ENCODE data around the gene TPM1. TPM values are rescaled to one million over a fixed set of nuclear protein-coding genes. Genes with fewer than 3 reads are reported as not detected.

The TPM1 gene
- total and polyA plus RNA-seq, 2 donors (not counting 1 experiment from before 2014, with no cell fraction given) = 224 to 1,732 TPM

- Histone ChIP-seq H3K9me3 (ENCODE audit: control insufficient read depth, insufficient read depth, low read depth, low read length) (no peaks in the 10 kb centered on the region), H3K79me2 (ENCODE audit: control insufficient read depth, insufficient read depth, low read length) (no peaks in the 10 kb centered on the region), H3K4me1 (ENCODE audit: control insufficient read depth, extremely low read depth, insufficient read depth, low read length) (no peaks in the 10 kb centered on the region), H3K4me3 (replicated peaks in 1 of 4; ENCODE audit: control extremely low read depth in 1 of 4, insufficient read depth in 1 of 4, low read depth in 3 of 4, low read length in 4 of 4) (no peak overlapping the region), H3K36me3 (ENCODE audit: control insufficient read depth, insufficient read depth, low read length) (peaks cover 6% of the 10 kb centered on the region), H3K4me2 (ENCODE audit: extremely low read depth, insufficient read depth, low read length) (no peak overlapping the region), H3K27me3 (ENCODE audit: control insufficient read depth, insufficient read depth, low read length) (no peaks in the 10 kb centered on the region), H3K9ac (ENCODE audit: insufficient read depth, low read length) (no peak overlapping the region), H4K20me1 (ENCODE audit: control insufficient read depth, extremely low read depth, insufficient read depth, low read length) (no peaks in the 10 kb centered on the region), H2AFZ (ENCODE audit: low read length) (no peak overlapping the region), H3K27ac (ENCODE audit: insufficient read depth, low read length) (no peak overlapping the region)
- no peak for TF ChIP-seq CTCF (conservative IDR thresholded peaks at IDR 0.05 in 1 of 2, IDR thresholded peaks at IDR 0.05 in 1 of 2; ENCODE audit: low read depth in 1 of 2, low read length in 2 of 2)
- no peak for TF ChIP-seq EZH2 (IDR thresholded peaks at IDR 0.05; ENCODE audit: low read length, missing control alignments)
- peak in 1 of 2 donors; percentile 44 for DNase-seq (ENCODE audit: low read depth in 2 of 2)
Measured at GRCh38 chr15:63072809-63073277, 30.3 kb downstream of the TPM1 start.

GRCh38 chr15:63073497-63074172 is 31.1 kb downstream of the TPM1 start:
- H3K9me3 ChIP-seq (ENCODE audit: control insufficient read depth, insufficient read depth, low read depth, low read length) = no peaks in the 10 kb centered on the region
- no peak overlapping the region for H2AFZ ChIP-seq (ENCODE audit: low read length)
- no peak overlapping the region for H3K4me2 ChIP-seq (ENCODE audit: extremely low read depth, insufficient read depth, low read length)
- DNase-seq (ENCODE audit: low read depth in 2 of 2) = peak in 1 of 2 donors; percentile 61
- H3K27me3 ChIP-seq (ENCODE audit: control insufficient read depth, insufficient read depth, low read length) = no peaks in the 10 kb centered on the region
- H3K36me3 ChIP-seq (ENCODE audit: control insufficient read depth, insufficient read depth, low read length) = no peaks in the 10 kb centered on the region
- no peak overlapping the region for H3K27ac ChIP-seq (ENCODE audit: insufficient read depth, low read length)
- no peaks in the 10 kb centered on the region for H3K79me2 ChIP-seq (ENCODE audit: control insufficient read depth, insufficient read depth, low read length)
- no peak overlapping the region for H3K9ac ChIP-seq (ENCODE audit: insufficient read depth, low read length)
- no peaks in the 10 kb centered on the region for H4K20me1 ChIP-seq (ENCODE audit: control insufficient read depth, extremely low read depth, insufficient read depth, low read length)
- H3K4me3 ChIP-seq (replicated peaks in 1 of 4; ENCODE audit: control extremely low read depth in 1 of 4, insufficient read depth in 1 of 4, low read depth in 3 of 4, low read length in 4 of 4) = no peak overlapping the region
- no peaks in the 10 kb centered on the region for H3K4me1 ChIP-seq (ENCODE audit: control insufficient read depth, extremely low read depth, insufficient read depth, low read length)
- TF ChIP-seq EZH2 (IDR thresholded peaks at IDR 0.05; ENCODE audit: low read length, missing control alignments) (no peak), CTCF (conservative IDR thresholded peaks at IDR 0.05 in 1 of 2, IDR thresholded peaks at IDR 0.05 in 1 of 2; ENCODE audit: low read depth in 1 of 2, low read length in 2 of 2) (no peak)

DNA sequence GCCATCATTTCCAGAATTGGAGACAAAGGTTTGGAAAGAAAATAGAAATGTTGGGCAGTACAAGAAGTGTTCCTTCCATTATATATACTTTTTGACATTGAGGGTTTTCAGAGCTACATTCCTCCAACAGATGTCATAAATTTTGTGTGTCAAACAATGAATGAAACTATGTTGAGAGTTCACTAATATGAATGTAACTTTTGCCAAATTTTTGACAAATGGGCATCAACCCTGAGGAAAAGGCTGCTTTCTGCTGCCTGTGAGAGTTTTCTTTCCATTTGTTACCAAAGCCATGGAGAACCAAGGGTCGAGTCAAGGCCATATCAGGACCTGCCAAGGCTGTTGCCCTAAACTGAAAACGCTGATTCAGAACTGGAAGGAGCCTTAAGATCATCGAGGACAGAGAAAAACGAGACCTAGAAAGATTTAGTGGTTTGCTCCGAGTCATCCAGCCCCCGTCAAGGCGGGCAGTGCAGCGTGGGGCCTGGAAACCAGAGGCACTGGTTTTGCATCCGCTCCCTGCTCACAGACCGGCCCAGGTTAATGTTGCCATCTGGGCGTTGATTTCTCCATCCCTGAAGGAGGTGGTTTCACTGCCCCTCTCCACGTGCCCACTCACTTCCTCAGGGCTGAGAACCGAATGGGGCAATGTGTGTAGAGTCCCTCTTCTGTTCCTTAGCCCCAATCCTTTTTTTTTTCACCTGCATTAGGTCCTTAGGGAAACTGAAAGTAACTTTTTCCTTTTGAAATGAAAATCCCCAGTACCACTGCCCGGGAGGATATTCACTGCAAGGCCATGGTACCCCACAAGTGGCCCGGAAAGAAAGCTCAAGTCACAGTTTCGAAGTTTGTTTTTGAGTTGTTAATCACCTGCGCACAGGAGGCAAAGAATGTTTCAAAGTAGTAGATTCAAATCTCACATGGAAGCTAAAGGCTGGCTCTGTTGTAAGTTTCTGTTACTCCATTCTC is 32.8 kb downstream of the TPM1 start:
- Histone ChIP-seq H4K20me1 (ENCODE audit: control insufficient read depth, extremely low read depth, insufficient read depth, low read length) (no peaks in the 10 kb centered on the region), H3K9me3 (ENCODE audit: control insufficient read depth, insufficient read depth, low read depth, low read length) (no peaks in the 10 kb centered on the region), H3K4me3 (replicated peaks in 1 of 4; ENCODE audit: control extremely low read depth in 1 of 4, insufficient read depth in 1 of 4, low read depth in 3 of 4, low read length in 4 of 4) (no peak overlapping the region), H3K27ac (ENCODE audit: insufficient read depth, low read length) (no peak overlapping the region), H2AFZ (ENCODE audit: low read length) (no peak overlapping the region), H3K4me2 (ENCODE audit: extremely low read depth, insufficient read depth, low read length) (peak overlapping the region; percentile 6), H3K9ac (ENCODE audit: insufficient read depth, low read length) (peak overlapping the region; percentile 14), H3K79me2 (ENCODE audit: control insufficient read depth, insufficient read depth, low read length) (no peaks in the 10 kb centered on the region), H3K27me3 (ENCODE audit: control insufficient read depth, insufficient read depth, low read length) (no peaks in the 10 kb centered on the region), H3K4me1 (ENCODE audit: control insufficient read depth, extremely low read depth, insufficient read depth, low read length) (peaks cover 3% of the 10 kb centered on the region), H3K36me3 (ENCODE audit: control insufficient read depth, insufficient read depth, low read length) (no peaks in the 10 kb centered on the region)
- DNase-seq (ENCODE audit: low read depth in 2 of 2) = peak; percentile 68 to 72
- TF ChIP-seq EZH2 (IDR thresholded peaks at IDR 0.05; ENCODE audit: low read length, missing control alignments) (no peak), CTCF (conservative IDR thresholded peaks at IDR 0.05 in 1 of 2, IDR thresholded peaks at IDR 0.05 in 1 of 2; ENCODE audit: low read depth in 1 of 2, low read length in 2 of 2) (no peak)
